Mammary epithelial cell (primary cell): ENCODE measurements around the gene FBXL16.

Experiments used
- CTCF ChIP-seq, 2 donors: IDR thresholded peaks in 1 of 2; conservative IDR thresholded peaks in 1 of 2; 2 replicates each; pipeline ENCODE4 v1.5.1; 2011 to 2012; ENCODE audit warnings: inconsistent platforms in 2 of 2, low read length in 2 of 2, mild to moderate bottlenecking in 2 of 2, control low read depth in 1 of 2, low read depth in 1 of 2; ENCODE audit not compliant: insufficient read depth in 1 of 2; ENCODE audit errors: extremely low read depth in 1 of 2
- EZH2 ChIP-seq: IDR thresholded peaks from 2 replicates; pipeline ENCODE4 v1.6.1; 2012; ENCODE audit warnings: low read length, inconsistent platforms, borderline replicate concordance

- no peak for TF ChIP-seq CTCF (conservative IDR thresholded peaks at IDR 0.05 in 1 of 2, IDR thresholded peaks at IDR 0.05 in 1 of 2; ENCODE audit: extremely low read depth in 1 of 2, insufficient read depth in 1 of 2, low read depth in 1 of 2, low read length in 2 of 2)
- no peak for TF ChIP-seq EZH2
These were observed 16.3 kb downstream of the FBXL16 start for GRCh38 chr16:689175-689897.
